Transverse colon (tissue), 4 donors: ENCODE results near the gene DNLZ. TPM values are rescaled to one million over a fixed set of nuclear protein-coding genes. Genes with fewer than 3 reads are reported as not detected.

Source experiments
- DNase-seq: peaks from one replicate; pipeline ENCODE4 v3.0.0-alpha.2; 2019
- H3K27ac ChIP-seq, 4 donors: fragments of 200-600 bp; sonication (generic); 2 replicates each; pipeline ENCODE4 v1.5.1; 2016 to 2018; ENCODE audit warnings: inconsistent platforms in 4 of 4
- H3K27me3 ChIP-seq: fragments of 200-600 bp; sonication (generic); 2 replicates; pipeline ENCODE4 v1.5.1; 2017; ENCODE audit warnings: inconsistent platforms
- H3K36me3 ChIP-seq, 4 donors: fragments of 200-600 bp; sonication (generic); 2 replicates each; pipeline ENCODE4 v1.5.1; 2017 to 2019; ENCODE audit warnings: inconsistent platforms in 4 of 4
- H3K4me1 ChIP-seq, 4 donors: fragments of 200-600 bp; sonication (generic); 2 replicates each; pipeline ENCODE4 v1.5.1; 2017 to 2020; ENCODE audit warnings: inconsistent platforms in 4 of 4
- H3K4me3 ChIP-seq, 4 donors: fragments of 200-600 bp; sonication (generic); 1 replicate in 1 of 4; 2 replicates in 3 of 4; pipeline versions ENCODE4 v1.5.1 to v1.6.1; 2017 to 2019; ENCODE audit warnings: inconsistent platforms in 4 of 4
- H3K9me3 ChIP-seq, 2 donors: fragments of 200-600 bp; sonication (generic); 2 replicates each; pipeline ENCODE4 v1.5.1; 2017 to 2019; ENCODE audit warnings: inconsistent platforms in 2 of 2
- EP300 ChIP-seq: sonication (generic); formaldehyde crosslinking; IDR thresholded peaks from one replicate; pipeline ENCODE4 v1.6.1; 2017; ENCODE audit warnings: antibody characterized with exemption, low read depth
- POLR2A ChIP-seq: fragments of 450-650 bp; IDR thresholded peaks from one replicate; pipeline ENCODE4 v1.6.1; 2016; ENCODE audit warnings: antibody characterized with exemption, mild to moderate bottlenecking, moderate library complexity
- POLR2AphosphoS5 ChIP-seq, 3 donors: sonication (generic); formaldehyde crosslinking; IDR thresholded peaks; one replicate each; pipeline ENCODE4 v1.6.1; 2016; ENCODE audit warnings: antibody characterized with exemption in 3 of 3
- WGBS, 2 donors: methylation state at CpG; one replicate each; pipeline ENCODE4 v1.1.5; 2018; ENCODE audit warnings: low coverage in 1 of 2; 5-methylcytosine and 5-hydroxymethylcytosine counted together
- in situ Hi-C, 4 donors: fragments of 200-750 bp; cut with MboI; loops; one replicate each; pipeline versions ENCODE4 v1.15.0 to v1.15.1; 2017; ENCODE audit warnings: low sequenced_read_pairs in 3 of 4, low pct_ligation_motif_present in 1 of 4, low pct_unique_long_range_greater_than_20kb in 1 of 4
- intact Hi-C: fragments of 100-400 bp; cut with DNase I; formaldehyde crosslinking; loops from one replicate; pipeline ENCODE4 v1.15.1; 2023; ENCODE audit warnings: low total_unique reads
- total RNA-seq, 4 donors: library from RNA; depleted of rRNA; stranded (reverse); fragments of >200 nt; gene quantifications; one replicate each; pipeline ENCODE4 v1.1.0, GENCODE V29; 2016
- TF ChIP-seq, protein P1 (sequence below), 5 experiments: fragments of 200-600 bp in 3 of 5; fragments of 450-650 bp in 2 of 5; sonication (generic) in 3 of 5; IDR thresholded peaks; 1 replicate in 2 of 5; 2 replicates in 3 of 5; pipeline ENCODE4 v1.5.1; 2016 to 2017; ENCODE audit warnings: antibody characterized with exemption in 5 of 5, inconsistent platforms in 3 of 5, mild to moderate bottlenecking in 2 of 5, moderate library complexity in 1 of 5

DNLZ gene
- total RNA-seq, 4 donors from 2014 or later, result 6.7 to 17.3 (median 10.4) TPM

DNA sequence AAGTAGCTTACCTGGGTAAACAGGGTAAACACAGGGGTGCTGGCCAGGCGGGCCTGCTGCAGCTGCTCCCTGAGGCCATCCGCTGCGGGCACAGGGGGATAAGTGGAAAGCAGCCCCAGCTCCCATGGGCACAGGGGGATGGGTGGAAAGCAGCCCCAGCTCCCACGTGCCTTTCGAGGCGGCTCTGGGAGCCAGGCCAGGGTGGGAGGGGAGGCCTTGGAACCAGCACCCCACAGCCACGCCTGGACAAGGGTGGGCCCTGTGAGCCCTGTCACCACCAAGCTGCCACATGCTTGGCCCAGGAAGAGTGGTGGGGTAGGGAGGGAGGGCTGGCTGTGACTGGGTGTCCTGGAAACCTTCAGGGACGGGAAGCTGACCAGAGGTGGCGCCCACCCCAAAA, 17.8 kb upstream of the DNLZ start:
- no peaks in the 10 kb centered on the region for H3K9me3 ChIP-seq
- H3K27ac ChIP-seq, result no peak overlapping the region
- DNase-seq, result no peak
- 86 to 87% methylated on average over 4 to 7 of the region's 9 CpGs for WGBS, 2 donors
- in situ Hi-C loops, result no loop called here
- no peak for TF ChIP-seq POLR2A
- TF ChIP-seq, protein P1, sequence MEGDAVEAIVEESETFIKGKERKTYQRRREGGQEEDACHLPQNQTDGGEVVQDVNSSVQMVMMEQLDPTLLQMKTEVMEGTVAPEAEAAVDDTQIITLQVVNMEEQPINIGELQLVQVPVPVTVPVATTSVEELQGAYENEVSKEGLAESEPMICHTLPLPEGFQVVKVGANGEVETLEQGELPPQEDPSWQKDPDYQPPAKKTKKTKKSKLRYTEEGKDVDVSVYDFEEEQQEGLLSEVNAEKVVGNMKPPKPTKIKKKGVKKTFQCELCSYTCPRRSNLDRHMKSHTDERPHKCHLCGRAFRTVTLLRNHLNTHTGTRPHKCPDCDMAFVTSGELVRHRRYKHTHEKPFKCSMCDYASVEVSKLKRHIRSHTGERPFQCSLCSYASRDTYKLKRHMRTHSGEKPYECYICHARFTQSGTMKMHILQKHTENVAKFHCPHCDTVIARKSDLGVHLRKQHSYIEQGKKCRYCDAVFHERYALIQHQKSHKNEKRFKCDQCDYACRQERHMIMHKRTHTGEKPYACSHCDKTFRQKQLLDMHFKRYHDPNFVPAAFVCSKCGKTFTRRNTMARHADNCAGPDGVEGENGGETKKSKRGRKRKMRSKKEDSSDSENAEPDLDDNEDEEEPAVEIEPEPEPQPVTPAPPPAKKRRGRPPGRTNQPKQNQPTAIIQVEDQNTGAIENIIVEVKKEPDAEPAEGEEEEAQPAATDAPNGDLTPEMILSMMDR (IDR thresholded peaks at IDR 0.05), result no peak
- TF ChIP-seq POLR2AphosphoS5 (IDR thresholded peaks at IDR 0.05), result no peak
- TF ChIP-seq EP300, result no peak
- H3K36me3 ChIP-seq, result peaks cover 0 to 13% (median 5%) of the 10 kb centered on the region in 4 donors
- H3K27me3 ChIP-seq, result no peaks in the 10 kb centered on the region
- no peak overlapping the region for H3K4me3 ChIP-seq
- no peaks in the 10 kb centered on the region for H3K4me1 ChIP-seq
- intact Hi-C loops, result no loop called here

DNA sequence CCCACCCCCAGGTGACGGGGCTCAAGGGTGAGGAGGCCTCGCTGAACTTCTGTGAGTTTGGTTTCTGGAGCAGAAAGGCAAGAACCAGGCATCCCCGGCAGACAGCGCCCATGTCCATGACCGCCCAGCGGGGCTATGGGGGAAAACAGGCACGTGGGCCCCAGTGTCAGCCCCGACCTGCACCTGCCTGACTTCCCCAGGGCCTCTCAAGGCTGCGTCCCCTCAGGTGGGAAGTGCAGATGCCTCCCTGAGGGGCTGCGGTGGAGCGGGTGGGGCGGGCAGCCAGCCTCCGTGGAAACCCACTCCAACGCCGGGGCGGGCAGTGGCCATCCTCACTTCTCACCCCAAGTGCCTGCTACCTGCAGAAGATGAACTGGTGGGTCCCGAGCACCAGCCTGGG, 16.8 kb upstream of the DNLZ start:
- intact Hi-C loops, result no loop called here
- H3K27ac ChIP-seq, result no peak overlapping the region
- in situ Hi-C loops, result no loop called here
- TF ChIP-seq POLR2A (no peak), POLR2AphosphoS5 (IDR thresholded peaks at IDR 0.05) (no peak), EP300 (no peak)
- TF ChIP-seq, protein P1 (IDR thresholded peaks at IDR 0.05), result no peak
- H3K36me3 ChIP-seq, result peaks cover 0 to 11% (median 4%) of the 10 kb centered on the region in 4 donors
- no peaks in the 10 kb centered on the region for H3K27me3 ChIP-seq
- H3K4me1 ChIP-seq, result no peaks in the 10 kb centered on the region
- WGBS, 2 donors, result 90% methylated on average over 17 of the region's 17 CpGs; no CpG with 5 or more reads in 1 of the 2 donors
- no peaks in the 10 kb centered on the region for H3K9me3 ChIP-seq
- DNase-seq, result no peak
- no peak overlapping the region for H3K4me3 ChIP-seq

DNA sequence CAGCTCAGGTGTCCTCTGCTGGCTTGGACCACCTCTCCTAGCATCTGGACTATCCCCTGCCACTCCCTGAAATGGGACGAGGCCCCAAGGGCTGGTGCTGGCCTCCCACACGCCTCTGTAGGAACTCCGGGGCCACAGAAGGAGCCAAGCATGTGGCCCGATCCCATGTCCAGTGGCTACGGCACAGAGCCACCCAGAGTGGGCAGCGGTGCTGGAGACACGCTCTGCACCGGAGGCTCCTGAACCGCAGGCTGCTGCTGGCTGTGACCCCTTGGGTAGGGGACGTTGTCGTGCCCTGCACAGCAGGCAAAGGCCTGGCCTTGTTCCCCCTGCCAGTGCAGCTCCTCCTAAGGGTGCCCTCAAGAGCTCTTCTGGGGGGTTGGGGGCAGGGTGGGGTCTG, 16.3 kb upstream of the DNLZ start:
- H3K27me3 ChIP-seq, result no peaks in the 10 kb centered on the region
- H3K4me3 ChIP-seq, result no peak overlapping the region
- WGBS, 2 donors, result 88% methylated on average over 10 of the region's 11 CpGs; no CpG with 5 or more reads in 1 of the 2 donors
- H3K36me3 ChIP-seq, result peaks cover 0 to 11% (median 4%) of the 10 kb centered on the region in 4 donors
- in situ Hi-C loops, result no loop called here
- no peaks in the 10 kb centered on the region for H3K4me1 ChIP-seq
- no peak overlapping the region for H3K27ac ChIP-seq
- no peak for DNase-seq
- no peak for TF ChIP-seq POLR2AphosphoS5 (IDR thresholded peaks at IDR 0.05)
- no peak for TF ChIP-seq POLR2A
- TF ChIP-seq, protein P1 (IDR thresholded peaks at IDR 0.05), result no peak
- no peak for TF ChIP-seq EP300
- no peaks in the 10 kb centered on the region for H3K9me3 ChIP-seq
- intact Hi-C loops, result no loop called here

DNA sequence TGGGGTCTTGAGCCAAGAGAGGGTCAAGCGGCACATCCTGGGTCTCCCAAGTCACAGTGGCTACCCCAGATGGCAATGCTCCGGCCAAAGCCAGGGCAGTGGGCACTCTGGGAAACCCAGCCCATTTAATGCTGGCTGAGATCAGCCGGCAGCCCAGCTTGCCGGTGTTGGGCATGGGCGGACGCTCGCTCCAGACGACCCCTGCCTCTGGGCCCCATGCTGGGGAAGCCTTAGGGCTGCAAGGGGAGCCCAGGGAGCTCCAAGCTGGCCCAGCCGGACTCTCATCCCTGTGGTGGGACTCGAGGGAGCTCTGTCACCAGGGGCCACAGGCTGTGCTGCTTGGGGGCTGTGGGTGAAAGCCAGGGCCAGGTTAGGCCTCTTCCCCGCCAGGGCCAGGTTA, 15.9 kb upstream of the DNLZ start:
- in situ Hi-C loops (no loop called here), intact Hi-C loops (no loop called here)
- 96% methylated on average over 10 of the region's 11 CpGs; no CpG with 5 or more reads in 1 of the 2 donors for WGBS, 2 donors
- no peak for TF ChIP-seq POLR2A
- no peak for TF ChIP-seq POLR2AphosphoS5 (IDR thresholded peaks at IDR 0.05)
- no peak for TF ChIP-seq EP300
- TF ChIP-seq, protein P1 (IDR thresholded peaks at IDR 0.05), result no peak
- Histone ChIP-seq H3K27ac (no peak overlapping the region), H3K9me3 (no peaks in the 10 kb centered on the region), H3K4me1 (no peaks in the 10 kb centered on the region), H3K36me3 (peaks cover 0 to 11% (median 4%) of the 10 kb centered on the region in 4 donors), H3K4me3 (no peak overlapping the region), H3K27me3 (no peaks in the 10 kb centered on the region)
- no peak for DNase-seq
